ENCODE results near the gene GALNT15.

DNA sequence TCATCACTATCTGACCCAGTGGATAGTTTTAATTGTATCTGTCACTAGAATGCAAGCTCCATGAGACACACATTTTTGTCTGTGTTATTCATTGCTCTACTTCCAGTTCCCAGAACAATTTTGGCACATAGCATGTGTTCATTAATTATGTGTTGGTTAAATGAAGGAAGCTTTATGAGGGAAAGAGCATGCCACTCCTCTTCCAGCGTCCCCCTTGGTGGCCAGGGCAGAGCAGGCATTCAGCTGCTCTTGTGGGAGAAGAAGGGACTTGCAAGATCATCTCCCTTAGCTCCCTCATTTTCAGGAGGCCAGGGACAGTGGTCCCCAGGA lies 489 bp upstream of the GALNT15 start:
- TF ChIP-seq, protein P1, sequence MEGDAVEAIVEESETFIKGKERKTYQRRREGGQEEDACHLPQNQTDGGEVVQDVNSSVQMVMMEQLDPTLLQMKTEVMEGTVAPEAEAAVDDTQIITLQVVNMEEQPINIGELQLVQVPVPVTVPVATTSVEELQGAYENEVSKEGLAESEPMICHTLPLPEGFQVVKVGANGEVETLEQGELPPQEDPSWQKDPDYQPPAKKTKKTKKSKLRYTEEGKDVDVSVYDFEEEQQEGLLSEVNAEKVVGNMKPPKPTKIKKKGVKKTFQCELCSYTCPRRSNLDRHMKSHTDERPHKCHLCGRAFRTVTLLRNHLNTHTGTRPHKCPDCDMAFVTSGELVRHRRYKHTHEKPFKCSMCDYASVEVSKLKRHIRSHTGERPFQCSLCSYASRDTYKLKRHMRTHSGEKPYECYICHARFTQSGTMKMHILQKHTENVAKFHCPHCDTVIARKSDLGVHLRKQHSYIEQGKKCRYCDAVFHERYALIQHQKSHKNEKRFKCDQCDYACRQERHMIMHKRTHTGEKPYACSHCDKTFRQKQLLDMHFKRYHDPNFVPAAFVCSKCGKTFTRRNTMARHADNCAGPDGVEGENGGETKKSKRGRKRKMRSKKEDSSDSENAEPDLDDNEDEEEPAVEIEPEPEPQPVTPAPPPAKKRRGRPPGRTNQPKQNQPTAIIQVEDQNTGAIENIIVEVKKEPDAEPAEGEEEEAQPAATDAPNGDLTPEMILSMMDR (IDR thresholded peaks at IDR 0.05; ENCODE audit: low read length) = no peak
- no peak for TF ChIP-seq EZH2 (IDR thresholded peaks at IDR 0.05; ENCODE audit: borderline replicate concordance, low read length)
